Measurements from ENCODE around the gene GRIK5.

- TF ChIP-seq GATA3 (IDR thresholded peaks at IDR 0.05; ENCODE audit: low read depth, low read length) = no peak
- no peak for TF ChIP-seq GATA2 (IDR thresholded peaks at IDR 0.05; ENCODE audit: low read depth, low read length)
These were observed 70.7 kb downstream of the GRIK5 start for GRCh38 chr19:41999071-41999877.

Measured in SH-SY5Y (cell line).